WTC11 (cell line): ENCODE measurements around the gene DGKG. TPM values are rescaled to one million over a fixed set of nuclear protein-coding genes. Genes with fewer than 3 reads are reported as not detected.

Experiments
- ATAC-seq: fragments of 200-7000 bp; cut with Tn5 transposase; 2 replicates; pipeline ENCODE4 v1.10.0; 2021; ENCODE audit warnings: mild to moderate bottlenecking, moderate library complexity
- CTCF ChIA-PET: fragments of 300-600 bp; sonication (Branson Sonifier 250); formaldehyde crosslinking; loops from one replicate; lab custom pipeline; 2021; ENCODE audit warnings: antibody characterized with exemption; lab: Charles Lee
- POLR2A ChIA-PET: fragments of 350-600 bp; sonication (Branson Sonifier 250); formaldehyde crosslinking; loops from one replicate; lab custom pipeline; 2021; ENCODE audit warnings: antibody characterized with exemption; lab: Charles Lee
- DNase-seq: peaks from one replicate; pipeline ENCODE4 v3.0.0; 2021; ENCODE audit warnings: low spot score
- H3K27ac Mint-ChIP-seq: 2 replicates; pipeline ENCODE4 v1.8.0; 2021; ENCODE audit warnings: mixed read lengths
- H3K27me3 Mint-ChIP-seq: 2 replicates; pipeline ENCODE4 v1.8.0; 2021; ENCODE audit warnings: low read depth, mild to moderate bottlenecking, moderate library complexity, mixed read lengths
- H3K36me3 Mint-ChIP-seq: 2 replicates; pipeline ENCODE4 v1.8.0; 2021; ENCODE audit warnings: mixed read lengths
- H3K4me1 Mint-ChIP-seq: 2 replicates; pipeline ENCODE4 v1.8.0; 2022; ENCODE audit warnings: mixed read lengths
- H3K4me3 Mint-ChIP-seq: 2 replicates; pipeline ENCODE4 v1.8.0; 2021; ENCODE audit warnings: mild to moderate bottlenecking, moderate library complexity, mixed read lengths
- H3K9me3 Mint-ChIP-seq: 2 replicates; pipeline ENCODE4 v1.8.0; 2021; ENCODE audit warnings: mixed read lengths
- ATF3 ChIP-seq: sonication (generic); formaldehyde crosslinking; conservative IDR thresholded peaks from 2 replicates; pipeline ENCODE4 v1.8.1; 2022; ENCODE audit warnings: mild to moderate bottlenecking, missing genetic modification reagents
- CBFB ChIP-seq: sonication (generic); formaldehyde crosslinking; IDR thresholded peaks from 2 replicates; pipeline ENCODE4 v1.8.1; 2022; ENCODE audit warnings: mild to moderate bottlenecking, low read depth, missing genetic modification reagents
- FOXK1 ChIP-seq: sonication (generic); formaldehyde crosslinking; IDR thresholded peaks from 2 replicates; pipeline ENCODE4 v1.8.0; 2022; ENCODE audit warnings: mild to moderate bottlenecking, moderate library complexity, missing genetic modification reagents
- GABPB1 ChIP-seq: sonication (generic); formaldehyde crosslinking; IDR thresholded peaks from 2 replicates; pipeline ENCODE4 v1.8.1; 2023; ENCODE audit warnings: mild to moderate bottlenecking, missing genetic modification reagents
- GTF2I ChIP-seq: fragments of 250-450 bp; sonication (Bioruptor Pico); conservative IDR thresholded peaks from 2 replicates; pipeline ENCODE4 v1.4.0; 2021; ENCODE audit warnings: mild to moderate bottlenecking
- IRF2 ChIP-seq: sonication (generic); formaldehyde crosslinking; IDR thresholded peaks from 2 replicates; pipeline ENCODE4 v1.8.0; 2022; ENCODE audit warnings: low read depth, missing genetic modification reagents, borderline replicate concordance
- MXD4 ChIP-seq: fragments of 250-450 bp; sonication (Bioruptor Pico); IDR thresholded peaks from 2 replicates; pipeline ENCODE4 v1.8.0; 2021; ENCODE audit warnings: mild to moderate bottlenecking, moderate library complexity, borderline replicate concordance
- MYBL2 ChIP-seq: sonication (generic); formaldehyde crosslinking; IDR thresholded peaks from 2 replicates; pipeline ENCODE4 v1.8.1; 2023; ENCODE audit warnings: mild to moderate bottlenecking, moderate library complexity, missing genetic modification reagents
- NFATC4 ChIP-seq: fragments of 250-450 bp; sonication (Bioruptor Pico); IDR thresholded peaks from 2 replicates; pipeline ENCODE4 v1.9.0; 2021; ENCODE audit warnings: mild to moderate bottlenecking
- NFE2L1 ChIP-seq: sonication (generic); formaldehyde crosslinking; IDR thresholded peaks from 2 replicates; pipeline ENCODE4 v1.8.1; 2023; ENCODE audit warnings: missing genetic modification reagents
- NR1H2 ChIP-seq: sonication (generic); formaldehyde crosslinking; IDR thresholded peaks from 2 replicates; pipeline ENCODE4 v1.9.0; 2021; ENCODE audit warnings: mild to moderate bottlenecking, moderate library complexity, missing genetic modification reagents
- OVOL2 ChIP-seq: fragments of 250-450 bp; sonication (Bioruptor Pico); IDR thresholded peaks from 2 replicates; pipeline ENCODE4 v1.9.0; 2021; ENCODE audit warnings: mild to moderate bottlenecking, borderline replicate concordance
- SOX15 ChIP-seq: fragments of 250-450 bp; sonication (Bioruptor Pico); IDR thresholded peaks from 2 replicates; pipeline ENCODE4 v1.9.0; 2021; ENCODE audit warnings: mild to moderate bottlenecking
- TEAD1 ChIP-seq: sonication (generic); formaldehyde crosslinking; IDR thresholded peaks from 2 replicates; pipeline ENCODE4 v1.8.0; 2022; ENCODE audit warnings: mild to moderate bottlenecking, missing genetic modification reagents
- ZBTB43 ChIP-seq: sonication (generic); formaldehyde crosslinking; IDR thresholded peaks from 2 replicates; pipeline ENCODE4 v1.8.1; 2023; ENCODE audit warnings: mild to moderate bottlenecking, missing genetic modification reagents
- ZNF219 ChIP-seq: sonication (generic); formaldehyde crosslinking; IDR thresholded peaks from 2 replicates; pipeline ENCODE4 v1.8.0; 2023; ENCODE audit warnings: missing genetic modification reagents, mild to moderate bottlenecking, borderline replicate concordance
- ZNF232 ChIP-seq: sonication (generic); formaldehyde crosslinking; IDR thresholded peaks from 2 replicates; pipeline ENCODE4 v1.8.0; 2022; ENCODE audit warnings: mild to moderate bottlenecking, missing genetic modification reagents
- ZNF423 ChIP-seq: fragments of 250-450 bp; sonication (Bioruptor Pico); IDR thresholded peaks from 2 replicates; pipeline ENCODE4 v2.1.2; 2022; ENCODE audit warnings: mild to moderate bottlenecking, moderate library complexity
- ZNF671 ChIP-seq: fragments of 250-450 bp; sonication (Bioruptor Pico); IDR thresholded peaks from 2 replicates; pipeline ENCODE4 v1.8.0; 2021; ENCODE audit warnings: mild to moderate bottlenecking
- total RNA-seq: library from RNA; stranded (reverse); gene quantifications from 3 replicates; pipeline ENCODE4 v1.2.3, GENCODE V29; 2021
- TF ChIP-seq, protein P1 (sequence below): sonication (generic); formaldehyde crosslinking; IDR thresholded peaks from 2 replicates; pipeline ENCODE4 v1.8.0; 2022; ENCODE audit warnings: mild to moderate bottlenecking, missing genetic modification reagents
- TF ChIP-seq, protein P2 (sequence below): sonication (generic); formaldehyde crosslinking; IDR thresholded peaks from 2 replicates; pipeline ENCODE4 v1.8.0; 2023; ENCODE audit warnings: mild to moderate bottlenecking, missing genetic modification reagents
- TF ChIP-seq, protein P3 (sequence below): fragments of 250-450 bp; sonication (Bioruptor Pico); IDR thresholded peaks from 2 replicates; pipeline ENCODE4 v1.9.0; 2021; ENCODE audit warnings: mild to moderate bottlenecking
- TF ChIP-seq, protein P4 (sequence below): fragments of 250-450 bp; sonication (Bioruptor Pico); IDR thresholded peaks from 2 replicates; pipeline ENCODE4 v1.9.0; 2021; ENCODE audit warnings: mild to moderate bottlenecking, borderline replicate concordance
- TF ChIP-seq, protein P5 (sequence below): fragments of 250-450 bp; sonication (Bioruptor Pico); IDR thresholded peaks from 2 replicates; pipeline ENCODE4 v2.1.2; 2022; ENCODE audit warnings: mild to moderate bottlenecking, moderate library complexity
- TF ChIP-seq, protein P6 (sequence below): sonication (generic); formaldehyde crosslinking; IDR thresholded peaks from 2 replicates; pipeline ENCODE4 v1.8.1; 2023; ENCODE audit warnings: mild to moderate bottlenecking, missing genetic modification reagents, moderate library complexity

Gene DGKG
- total RNA-seq, 1 experiment from 2014 or later, result 0.92 TPM

DNA sequence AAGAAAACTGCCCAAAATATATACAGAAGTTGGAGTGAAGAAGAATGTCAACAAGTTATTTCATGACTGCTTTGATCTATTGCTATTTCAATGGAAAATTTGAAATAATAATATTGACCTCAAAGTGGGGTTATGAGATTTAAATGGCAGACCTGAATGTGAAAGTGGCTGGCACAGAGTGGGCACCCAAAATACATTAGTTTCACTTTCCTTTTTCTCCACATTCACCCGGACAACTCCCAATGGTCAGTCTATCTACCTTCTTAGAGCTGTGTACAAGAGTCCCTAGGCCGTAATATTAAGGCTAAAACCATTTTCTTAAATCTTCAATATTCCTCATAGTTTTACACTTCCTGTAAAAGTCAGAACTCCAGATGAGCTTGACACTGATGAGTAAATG lies 191.5 kb downstream of the DGKG start:
- Mint-ChIP-seq H3K27me3 (no peaks in the 10 kb centered on the region; the same call in 1 of the 2 replicates), H3K36me3 (no peaks in the 10 kb centered on the region), H3K4me3 (no peak overlapping the region), H3K4me1 (no peaks in the 10 kb centered on the region), H3K9me3 (no peaks in the 10 kb centered on the region), H3K27ac (no peak overlapping the region)
- ChIA-PET CTCF (no interaction called here), POLR2A (no interaction called here)
- TF ChIP-seq MYBL2 (CRISPR knock-in tag) (no peak), FOXK1 (CRISPR knock-in tag) (no peak), ZNF232 (CRISPR knock-in tag) (no peak), NFE2L1 (no peak), TEAD1 (CRISPR knock-in tag) (no peak), ZNF671 (CRISPR knock-in tag) (no peak), CBFB (CRISPR knock-in tag) (no peak), OVOL2 (CRISPR knock-in tag) (no peak), NFATC4 (CRISPR knock-in tag) (no peak), GABPB1 (CRISPR knock-in tag) (no peak), ZNF219 (CRISPR knock-in tag) (no peak), SOX15 (CRISPR knock-in tag) (no peak), GTF2I (CRISPR knock-in tag) (no peak), ZNF423 (CRISPR knock-in tag) (no peak), ZBTB43 (no peak)
- TF ChIP-seq, protein P1, sequence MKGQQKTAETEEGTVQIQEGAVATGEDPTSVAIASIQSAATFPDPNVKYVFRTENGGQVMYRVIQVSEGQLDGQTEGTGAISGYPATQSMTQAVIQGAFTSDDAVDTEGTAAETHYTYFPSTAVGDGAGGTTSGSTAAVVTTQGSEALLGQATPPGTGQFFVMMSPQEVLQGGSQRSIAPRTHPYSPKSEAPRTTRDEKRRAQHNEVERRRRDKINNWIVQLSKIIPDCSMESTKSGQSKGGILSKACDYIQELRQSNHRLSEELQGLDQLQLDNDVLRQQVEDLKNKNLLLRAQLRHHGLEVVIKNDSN (CRISPR knock-in tag), result no peak
- TF ChIP-seq, protein P2, sequence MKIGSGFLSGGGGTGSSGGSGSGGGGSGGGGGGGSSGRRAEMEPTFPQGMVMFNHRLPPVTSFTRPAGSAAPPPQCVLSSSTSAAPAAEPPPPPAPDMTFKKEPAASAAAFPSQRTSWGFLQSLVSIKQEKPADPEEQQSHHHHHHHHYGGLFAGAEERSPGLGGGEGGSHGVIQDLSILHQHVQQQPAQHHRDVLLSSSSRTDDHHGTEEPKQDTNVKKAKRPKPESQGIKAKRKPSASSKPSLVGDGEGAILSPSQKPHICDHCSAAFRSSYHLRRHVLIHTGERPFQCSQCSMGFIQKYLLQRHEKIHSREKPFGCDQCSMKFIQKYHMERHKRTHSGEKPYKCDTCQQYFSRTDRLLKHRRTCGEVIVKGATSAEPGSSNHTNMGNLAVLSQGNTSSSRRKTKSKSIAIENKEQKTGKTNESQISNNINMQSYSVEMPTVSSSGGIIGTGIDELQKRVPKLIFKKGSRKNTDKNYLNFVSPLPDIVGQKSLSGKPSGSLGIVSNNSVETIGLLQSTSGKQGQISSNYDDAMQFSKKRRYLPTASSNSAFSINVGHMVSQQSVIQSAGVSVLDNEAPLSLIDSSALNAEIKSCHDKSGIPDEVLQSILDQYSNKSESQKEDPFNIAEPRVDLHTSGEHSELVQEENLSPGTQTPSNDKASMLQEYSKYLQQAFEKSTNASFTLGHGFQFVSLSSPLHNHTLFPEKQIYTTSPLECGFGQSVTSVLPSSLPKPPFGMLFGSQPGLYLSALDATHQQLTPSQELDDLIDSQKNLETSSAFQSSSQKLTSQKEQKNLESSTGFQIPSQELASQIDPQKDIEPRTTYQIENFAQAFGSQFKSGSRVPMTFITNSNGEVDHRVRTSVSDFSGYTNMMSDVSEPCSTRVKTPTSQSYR, result no peak
- TF ChIP-seq, protein P3, sequence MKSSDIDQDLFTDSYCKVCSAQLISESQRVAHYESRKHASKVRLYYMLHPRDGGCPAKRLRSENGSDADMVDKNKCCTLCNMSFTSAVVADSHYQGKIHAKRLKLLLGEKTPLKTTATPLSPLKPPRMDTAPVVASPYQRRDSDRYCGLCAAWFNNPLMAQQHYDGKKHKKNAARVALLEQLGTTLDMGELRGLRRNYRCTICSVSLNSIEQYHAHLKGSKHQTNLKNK (CRISPR knock-in tag), result no peak
- TF ChIP-seq, protein P4, sequence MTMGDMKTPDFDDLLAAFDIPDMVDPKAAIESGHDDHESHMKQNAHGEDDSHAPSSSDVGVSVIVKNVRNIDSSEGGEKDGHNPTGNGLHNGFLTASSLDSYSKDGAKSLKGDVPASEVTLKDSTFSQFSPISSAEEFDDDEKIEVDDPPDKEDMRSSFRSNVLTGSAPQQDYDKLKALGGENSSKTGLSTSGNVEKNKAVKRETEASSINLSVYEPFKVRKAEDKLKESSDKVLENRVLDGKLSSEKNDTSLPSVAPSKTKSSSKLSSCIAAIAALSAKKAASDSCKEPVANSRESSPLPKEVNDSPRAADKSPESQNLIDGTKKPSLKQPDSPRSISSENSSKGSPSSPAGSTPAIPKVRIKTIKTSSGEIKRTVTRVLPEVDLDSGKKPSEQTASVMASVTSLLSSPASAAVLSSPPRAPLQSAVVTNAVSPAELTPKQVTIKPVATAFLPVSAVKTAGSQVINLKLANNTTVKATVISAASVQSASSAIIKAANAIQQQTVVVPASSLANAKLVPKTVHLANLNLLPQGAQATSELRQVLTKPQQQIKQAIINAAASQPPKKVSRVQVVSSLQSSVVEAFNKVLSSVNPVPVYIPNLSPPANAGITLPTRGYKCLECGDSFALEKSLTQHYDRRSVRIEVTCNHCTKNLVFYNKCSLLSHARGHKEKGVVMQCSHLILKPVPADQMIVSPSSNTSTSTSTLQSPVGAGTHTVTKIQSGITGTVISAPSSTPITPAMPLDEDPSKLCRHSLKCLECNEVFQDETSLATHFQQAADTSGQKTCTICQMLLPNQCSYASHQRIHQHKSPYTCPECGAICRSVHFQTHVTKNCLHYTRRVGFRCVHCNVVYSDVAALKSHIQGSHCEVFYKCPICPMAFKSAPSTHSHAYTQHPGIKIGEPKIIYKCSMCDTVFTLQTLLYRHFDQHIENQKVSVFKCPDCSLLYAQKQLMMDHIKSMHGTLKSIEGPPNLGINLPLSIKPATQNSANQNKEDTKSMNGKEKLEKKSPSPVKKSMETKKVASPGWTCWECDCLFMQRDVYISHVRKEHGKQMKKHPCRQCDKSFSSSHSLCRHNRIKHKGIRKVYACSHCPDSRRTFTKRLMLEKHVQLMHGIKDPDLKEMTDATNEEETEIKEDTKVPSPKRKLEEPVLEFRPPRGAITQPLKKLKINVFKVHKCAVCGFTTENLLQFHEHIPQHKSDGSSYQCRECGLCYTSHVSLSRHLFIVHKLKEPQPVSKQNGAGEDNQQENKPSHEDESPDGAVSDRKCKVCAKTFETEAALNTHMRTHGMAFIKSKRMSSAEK (CRISPR knock-in tag), result no peak
- ATAC-seq, result no peak
- DNase-seq, result no peak

DNA sequence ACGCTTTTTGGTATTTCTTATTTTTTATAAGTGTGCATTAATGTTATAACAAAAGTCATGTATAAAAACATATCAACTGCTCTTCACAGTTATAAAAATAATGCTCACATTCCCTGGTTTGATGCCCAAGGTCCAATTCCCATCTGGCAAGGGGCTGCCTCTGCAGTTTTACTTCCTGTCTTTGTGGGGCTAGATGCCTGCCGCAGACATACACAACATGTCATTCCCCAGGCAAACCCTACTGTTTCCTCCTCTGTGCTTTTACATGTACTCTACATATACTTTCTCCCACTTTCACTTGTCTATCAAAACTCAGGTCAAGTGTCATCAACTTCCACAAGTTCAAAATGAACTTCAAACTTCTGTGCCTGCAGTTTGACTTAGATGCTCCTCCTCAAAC lies 192.7 kb downstream of the DGKG start:
- no peaks in the 10 kb centered on the region for H3K36me3 Mint-ChIP-seq
- H3K4me3 Mint-ChIP-seq, result no peak overlapping the region
- no peaks in the 10 kb centered on the region for H3K4me1 Mint-ChIP-seq
- no peak for DNase-seq
- no peaks in the 10 kb centered on the region; the same call in 1 of the 2 replicates for H3K27me3 Mint-ChIP-seq
- no peaks in the 10 kb centered on the region for H3K9me3 Mint-ChIP-seq
- no peak for ATAC-seq
- CTCF ChIA-PET, result no interaction called here
- POLR2A ChIA-PET, result no interaction called here
- no peak overlapping the region for H3K27ac Mint-ChIP-seq
- TF ChIP-seq, protein P5, sequence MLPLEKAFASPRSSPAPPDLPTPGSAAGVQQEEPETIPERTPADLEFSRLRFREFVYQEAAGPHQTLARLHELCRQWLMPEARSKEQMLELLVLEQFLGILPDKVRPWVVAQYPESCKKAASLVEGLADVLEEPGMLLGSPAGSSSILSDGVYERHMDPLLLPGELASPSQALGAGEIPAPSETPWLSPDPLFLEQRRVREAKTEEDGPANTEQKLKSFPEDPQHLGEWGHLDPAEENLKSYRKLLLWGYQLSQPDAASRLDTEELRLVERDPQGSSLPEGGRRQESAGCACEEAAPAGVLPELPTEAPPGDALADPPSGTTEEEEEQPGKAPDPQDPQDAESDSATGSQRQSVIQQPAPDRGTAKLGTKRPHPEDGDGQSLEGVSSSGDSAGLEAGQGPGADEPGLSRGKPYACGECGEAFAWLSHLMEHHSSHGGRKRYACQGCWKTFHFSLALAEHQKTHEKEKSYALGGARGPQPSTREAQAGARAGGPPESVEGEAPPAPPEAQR (CRISPR knock-in tag), result no peak
- TF ChIP-seq, protein P3 (CRISPR knock-in tag), result no peak
- TF ChIP-seq IRF2, result no peak
- no peak for TF ChIP-seq ATF3 (CRISPR knock-in tag)
- TF ChIP-seq MXD4 (CRISPR knock-in tag), result no peak
- TF ChIP-seq, protein P6, sequence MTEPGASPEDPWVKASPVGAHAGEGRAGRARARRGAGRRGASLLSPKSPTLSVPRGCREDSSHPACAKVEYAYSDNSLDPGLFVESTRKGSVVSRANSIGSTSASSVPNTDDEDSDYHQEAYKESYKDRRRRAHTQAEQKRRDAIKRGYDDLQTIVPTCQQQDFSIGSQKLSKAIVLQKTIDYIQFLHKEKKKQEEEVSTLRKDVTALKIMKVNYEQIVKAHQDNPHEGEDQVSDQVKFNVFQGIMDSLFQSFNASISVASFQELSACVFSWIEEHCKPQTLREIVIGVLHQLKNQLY (CRISPR knock-in tag), result no peak
- no peak for TF ChIP-seq NR1H2 (CRISPR knock-in tag)
- TF ChIP-seq ZNF232 (CRISPR knock-in tag), result no peak
- no peak for TF ChIP-seq FOXK1 (CRISPR knock-in tag)
